GM21529 (cell line): ENCODE measurements around the gene CDH5.

Experiments
- ATAC-seq: cut with Tn5 transposase; IDR thresholded peaks from one replicate; pipeline ENCODE4 v1.9.1; 2021; ENCODE audit not compliant: unreplicated experiment

CDH5 gene

DNA sequence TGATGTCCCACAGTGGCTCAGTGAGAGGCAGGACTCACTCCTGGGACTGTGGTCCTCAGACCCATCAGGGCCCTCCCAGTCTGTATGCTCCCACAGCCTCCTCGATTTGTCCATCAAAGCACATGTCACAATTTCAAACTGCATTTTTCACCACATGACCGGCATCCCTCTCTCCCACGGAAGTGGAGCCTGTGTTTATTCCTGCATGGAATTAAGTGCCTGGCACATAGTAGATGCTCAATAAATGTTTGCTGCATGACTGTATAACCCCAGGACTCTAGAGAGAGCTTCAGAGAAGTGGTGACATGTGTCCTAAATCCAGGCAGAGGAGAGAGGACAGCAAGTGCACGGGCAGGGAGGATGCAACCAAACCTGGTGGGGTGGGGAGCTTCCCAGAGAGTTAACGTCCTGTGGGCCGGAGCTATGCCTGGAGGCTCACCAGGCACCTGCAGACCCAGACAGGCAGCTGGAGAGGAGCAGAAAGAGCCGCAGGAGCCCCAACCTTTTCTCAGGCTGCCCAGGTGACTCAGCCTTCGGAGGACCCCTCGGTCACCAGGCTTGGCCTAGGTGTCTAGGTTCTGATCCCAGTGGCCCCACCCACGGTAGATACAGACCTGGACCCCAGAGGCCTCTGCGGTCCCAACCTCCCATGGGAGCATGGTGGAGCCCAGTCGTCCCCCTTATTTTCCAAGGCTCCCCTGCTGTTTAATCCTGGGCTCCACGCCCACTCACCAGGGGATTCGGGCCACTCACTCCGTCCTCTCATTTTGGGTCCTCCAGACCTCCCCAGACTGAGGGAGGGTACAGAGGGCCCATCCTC lies 5.8 kb downstream of the CDH5 start:
- ATAC-seq: no peak

- ATAC-seq: no peak
These were observed 6.3 kb downstream of the CDH5 start for GRCh38 chr16:66372898-66373155.

- no peak for ATAC-seq
These were observed 7.2 kb downstream of the CDH5 start for GRCh38 chr16:66373667-66374066.

DNA sequence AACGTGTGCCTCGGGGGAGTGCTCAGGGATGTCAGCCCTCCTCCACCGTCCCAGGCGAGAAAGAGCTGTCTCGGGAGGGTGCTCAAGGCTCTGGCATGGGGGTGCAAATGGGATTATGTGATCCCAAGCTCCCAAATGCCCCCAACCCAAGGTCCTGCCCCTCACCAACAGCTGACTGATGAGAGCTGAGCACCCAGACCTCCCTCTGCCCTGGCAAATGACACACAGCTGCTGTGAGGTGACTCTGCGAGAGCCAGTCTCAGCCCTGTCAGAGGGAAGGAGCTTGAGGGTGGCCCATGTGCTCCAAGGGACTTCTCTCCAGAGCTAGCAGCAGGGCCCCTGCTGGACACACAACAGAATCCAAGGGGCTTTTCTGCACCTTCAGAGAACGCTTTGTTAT lies 7.7 kb downstream of the CDH5 start:
- ATAC-seq: no peak

DNA sequence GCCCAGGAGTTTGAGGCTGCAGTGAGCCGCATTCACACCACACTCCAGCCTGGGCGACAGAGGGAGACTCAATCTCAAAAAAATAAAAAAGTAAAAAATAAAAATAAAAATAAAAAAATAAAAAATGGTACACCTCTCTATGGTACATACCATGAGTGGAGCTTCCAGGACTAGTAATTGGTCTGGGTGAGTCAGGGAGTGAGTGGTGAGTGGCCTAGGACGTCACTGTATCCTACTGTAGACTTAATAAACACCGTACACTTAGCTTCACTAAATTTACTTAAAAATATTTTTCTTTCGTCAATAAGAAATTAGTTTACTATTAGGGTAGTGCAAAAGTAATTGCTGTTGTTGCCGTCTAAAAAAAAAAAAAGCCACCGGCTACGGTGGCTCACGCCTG lies 9.0 kb downstream of the CDH5 start:
- ATAC-seq: no peak

- no peak for ATAC-seq
These were observed 9.6 kb downstream of the CDH5 start for GRCh38 chr16:66376114-66376513.

- ATAC-seq: no peak
These were observed 10.2 kb downstream of the CDH5 start for GRCh38 chr16:66376577-66377305.

GRCh38 chr16:66377324-66377723 lies 10.8 kb downstream of the CDH5 start:
- ATAC-seq: no peak

DNA sequence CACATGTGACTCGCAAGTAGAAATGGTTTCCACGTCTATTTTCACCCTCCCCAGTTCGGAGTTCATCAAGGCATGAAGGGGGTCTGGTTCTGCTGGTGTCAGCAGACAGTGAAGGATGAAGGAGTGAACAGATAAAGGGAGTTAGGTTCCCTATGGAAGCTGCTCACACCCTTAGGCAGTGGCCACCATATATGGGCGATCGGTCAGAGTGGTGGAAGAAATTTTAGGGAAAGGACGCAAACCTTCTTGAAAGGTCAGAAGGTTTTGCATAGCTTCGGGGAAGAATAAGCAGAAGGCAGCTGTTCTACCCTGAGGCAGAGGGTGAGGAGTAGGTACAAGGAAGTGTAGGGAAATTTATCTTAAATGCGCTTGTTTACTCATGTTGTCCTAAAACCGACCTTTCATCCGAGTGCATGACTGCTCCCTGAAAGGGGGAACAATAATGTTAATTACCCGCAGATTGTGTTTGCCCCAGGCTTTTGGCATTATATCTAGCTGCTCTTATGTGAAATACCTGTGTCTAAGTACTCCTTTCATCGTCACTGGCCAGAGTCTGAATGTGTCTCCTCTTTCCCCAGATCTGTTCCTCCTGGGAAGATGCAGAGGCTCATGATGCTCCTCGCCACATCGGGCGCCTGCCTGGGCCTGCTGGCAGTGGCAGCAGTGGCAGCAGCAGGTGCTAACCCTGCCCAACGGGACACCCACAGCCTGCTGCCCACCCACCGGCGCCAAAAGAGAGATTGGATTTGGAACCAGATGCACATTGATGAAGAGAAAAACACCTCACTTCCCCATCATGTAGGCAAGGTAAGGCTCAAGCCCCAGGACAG lies 12.5 kb downstream of the CDH5 start:
- no peak for ATAC-seq

DNA sequence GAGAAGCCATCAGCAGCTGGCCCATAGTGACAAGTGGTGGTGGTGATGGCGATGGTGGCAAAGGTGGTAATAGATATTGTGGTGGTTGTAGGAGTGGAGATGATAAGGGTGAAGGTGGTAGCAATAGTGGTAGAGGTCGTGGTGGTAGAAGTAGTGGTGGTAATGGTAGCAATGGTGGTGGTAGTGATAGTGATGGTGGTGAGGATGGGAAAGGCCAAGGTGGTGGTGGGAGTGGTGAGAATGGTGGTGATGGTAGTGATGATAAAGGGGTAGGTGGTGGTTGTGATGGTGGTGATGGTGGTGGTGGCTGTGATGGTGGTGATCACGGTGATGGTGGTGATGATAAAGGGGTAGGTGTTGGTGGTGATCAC lies 13.1 kb downstream of the CDH5 start:
- no peak for ATAC-seq

GRCh38 chr16:66380421-66380820 lies 13.9 kb downstream of the CDH5 start:
- no peak for ATAC-seq

GRCh38 chr16:66381585-66382170 lies 15.2 kb downstream of the CDH5 start:
- no peak for ATAC-seq

- no peak for ATAC-seq
These were observed 15.9 kb downstream of the CDH5 start for GRCh38 chr16:66382171-66382965.

- no peak for ATAC-seq
These were observed 16.4 kb downstream of the CDH5 start for GRCh38 chr16:66382966-66383299.

GRCh38 chr16:66383551-66383950 lies 17.1 kb downstream of the CDH5 start:
- ATAC-seq: no peak

DNA sequence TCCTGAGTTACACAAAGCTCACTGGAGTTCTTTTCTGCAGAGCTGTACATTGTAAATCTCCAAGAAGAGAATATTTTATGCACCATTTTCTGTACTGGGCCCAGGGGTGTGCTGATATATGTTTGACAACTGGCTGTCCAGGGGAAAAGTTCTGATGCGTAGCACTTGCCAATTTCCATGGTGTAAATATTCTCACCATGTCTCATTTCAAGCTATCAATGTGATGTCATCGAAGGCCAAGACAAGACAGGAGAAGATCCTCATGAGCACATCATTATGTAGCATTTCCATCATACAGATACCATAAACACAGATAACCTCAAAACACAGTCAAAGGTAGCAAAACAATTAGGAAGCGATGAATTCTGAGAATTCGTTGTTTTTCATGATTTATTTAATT lies 18.9 kb downstream of the CDH5 start:
- ATAC-seq: no peak

DNA sequence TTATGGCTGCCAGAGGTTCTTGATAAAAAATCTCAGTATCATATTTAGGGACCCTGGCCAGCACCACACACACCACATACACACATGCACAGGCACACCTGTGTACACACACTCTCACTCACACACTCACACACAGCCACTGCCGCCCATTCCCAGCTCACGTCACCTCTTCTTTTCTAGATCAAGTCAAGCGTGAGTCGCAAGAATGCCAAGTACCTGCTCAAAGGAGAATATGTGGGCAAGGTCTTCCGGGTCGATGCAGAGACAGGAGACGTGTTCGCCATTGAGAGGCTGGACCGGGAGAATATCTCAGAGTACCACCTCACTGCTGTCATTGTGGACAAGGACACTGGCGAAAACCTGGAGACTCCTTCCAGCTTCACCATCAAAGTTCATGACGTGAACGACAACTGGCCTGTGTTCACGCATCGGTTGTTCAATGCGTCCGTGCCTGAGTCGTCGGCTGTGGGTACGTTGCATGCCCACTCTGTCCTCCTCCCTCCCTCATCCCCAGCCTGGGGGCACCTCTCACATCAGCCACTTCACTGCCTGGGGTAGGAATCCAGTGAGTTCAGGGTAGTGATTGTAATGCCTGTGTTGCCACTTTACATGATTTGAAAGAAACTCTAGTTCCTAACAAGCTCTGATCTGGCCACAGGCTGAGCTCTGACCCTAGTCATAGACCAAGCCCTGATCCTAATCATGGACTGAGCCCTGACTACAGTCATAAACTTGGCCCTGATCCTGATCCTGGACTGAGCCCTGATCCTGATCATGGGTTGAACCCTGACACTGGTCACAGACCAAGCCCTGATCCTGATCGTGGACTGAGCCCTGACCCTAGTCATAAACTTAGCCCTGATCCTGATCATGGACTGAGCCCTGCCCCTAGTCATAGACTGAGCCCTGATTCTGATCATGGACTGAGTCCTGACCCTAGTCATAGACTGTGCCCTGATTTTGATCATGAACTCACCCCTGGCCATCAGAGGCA lies 20.4 kb downstream of the CDH5 start:
- no peak for ATAC-seq

DNA sequence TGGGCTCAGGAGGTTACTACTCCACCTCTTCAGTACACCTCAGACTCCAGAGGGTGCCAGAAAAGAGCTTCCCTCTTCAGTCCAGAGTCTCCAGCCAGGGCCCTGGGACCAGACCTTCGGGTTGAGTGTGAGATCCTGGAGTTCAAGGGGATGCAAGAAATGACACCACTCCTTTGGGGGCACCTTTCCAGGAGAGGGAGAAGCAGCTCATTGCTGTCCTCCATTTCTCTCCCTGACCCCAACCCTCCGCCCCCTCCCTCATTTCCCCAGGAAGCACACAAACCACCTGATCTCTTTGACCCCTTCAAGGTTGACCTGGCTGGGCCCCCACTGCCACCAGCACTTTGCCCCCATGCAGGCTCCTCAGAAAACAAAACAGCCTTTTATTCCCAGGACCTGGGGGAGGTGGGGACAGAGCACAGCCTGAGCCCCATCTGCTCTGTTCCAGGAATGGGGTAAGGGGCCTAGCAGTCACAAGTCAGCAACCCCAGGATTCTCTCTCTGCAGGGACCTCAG lies 21.4 kb downstream of the CDH5 start:
- ATAC-seq: no peak

GRCh38 chr16:66388350-66389139 lies 22.1 kb downstream of the CDH5 start:
- no peak for ATAC-seq
